GM23338 (cell line): Measurements from ENCODE around the gene CCDC120.

ENCODE experiments used
- CREB1 ChIP-seq: fragments of 250-450 bp; sonication (Bioruptor Pico); IDR thresholded peaks from 2 replicates; pipeline ENCODE4 v1.5.0; 2020; ENCODE audit warnings: low read depth, mild to moderate bottlenecking, moderate library complexity
- EZH2 ChIP-seq: fragments of 200-600 bp; sonication (generic); IDR thresholded peaks from one replicate; pipeline ENCODE4 v1.8.0; 2017; ENCODE audit warnings: antibody characterized with exemption, mild to moderate bottlenecking, low read depth; ENCODE audit not compliant: unreplicated experiment
- EZH2phosphoT487 ChIP-seq: fragments of 200-600 bp; sonication (generic); IDR thresholded peaks from one replicate; pipeline ENCODE4 v1.8.1; 2018; ENCODE audit warnings: antibody characterized with exemption; ENCODE audit not compliant: unreplicated experiment
- JUNB ChIP-seq: IDR thresholded peaks from one replicate; pipeline ENCODE4 v1.6.1; 2016; ENCODE audit warnings: antibody characterized with exemption; ENCODE audit not compliant: unreplicated experiment
- POLR2AphosphoS5 ChIP-seq: IDR thresholded peaks from 2 replicates; pipeline ENCODE4 v1.6.1; 2016; ENCODE audit warnings: antibody characterized with exemption, low read depth
- ZNF331 ChIP-seq: fragments of 250-450 bp; sonication (Bioruptor Pico); IDR thresholded peaks from 2 replicates; pipeline ENCODE4 v1.5.0; 2020; ENCODE audit warnings: low read depth, mild to moderate bottlenecking, moderate library complexity
- TF ChIP-seq, protein P1 (sequence below): IDR thresholded peaks from one replicate; pipeline ENCODE4 v1.6.1; 2018; ENCODE audit warnings: antibody characterized with exemption; ENCODE audit not compliant: unreplicated experiment
- TF ChIP-seq, protein P2 (sequence below), 2 experiments: fragments of 200-600 bp in 1 of 2; sonication (generic) in 1 of 2; conservative IDR thresholded peaks; 2 replicates each; pipeline versions ENCODE4 v1.5.1 to v1.6.1; 2016 to 2017; ENCODE audit warnings: antibody characterized with exemption in 2 of 2, low read depth in 2 of 2, mild to moderate bottlenecking in 2 of 2, moderate library complexity in 1 of 2
- TF ChIP-seq, protein P3 (sequence below): fragments of 250-450 bp; sonication (Bioruptor Pico); IDR thresholded peaks from 2 replicates; pipeline ENCODE4 v1.5.0; 2020; ENCODE audit warnings: mild to moderate bottlenecking, moderate library complexity

DNA sequence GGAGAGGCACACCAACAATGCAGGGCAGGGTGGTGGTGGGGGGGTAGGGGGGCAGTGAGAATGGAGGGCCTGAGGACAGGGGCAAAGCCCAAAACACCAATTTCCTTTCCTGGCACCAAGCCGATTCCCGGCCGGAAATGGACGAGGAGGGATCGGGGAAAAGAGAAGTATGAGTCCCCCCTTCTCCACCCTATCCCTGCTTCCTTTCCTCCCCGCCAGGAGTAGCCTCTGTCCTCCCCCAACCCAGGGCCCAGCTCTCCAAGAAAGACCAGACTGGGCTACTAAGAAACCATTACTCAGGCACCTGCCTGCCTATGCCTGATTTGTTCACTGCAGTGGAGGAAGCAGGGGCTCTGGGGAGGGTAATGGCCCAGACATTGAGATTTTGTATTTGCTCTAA, 402 bp downstream of the CCDC120 start:
- no peak for TF ChIP-seq EZH2
- TF ChIP-seq EZH2phosphoT487 = no peak
- TF ChIP-seq, protein P1, sequence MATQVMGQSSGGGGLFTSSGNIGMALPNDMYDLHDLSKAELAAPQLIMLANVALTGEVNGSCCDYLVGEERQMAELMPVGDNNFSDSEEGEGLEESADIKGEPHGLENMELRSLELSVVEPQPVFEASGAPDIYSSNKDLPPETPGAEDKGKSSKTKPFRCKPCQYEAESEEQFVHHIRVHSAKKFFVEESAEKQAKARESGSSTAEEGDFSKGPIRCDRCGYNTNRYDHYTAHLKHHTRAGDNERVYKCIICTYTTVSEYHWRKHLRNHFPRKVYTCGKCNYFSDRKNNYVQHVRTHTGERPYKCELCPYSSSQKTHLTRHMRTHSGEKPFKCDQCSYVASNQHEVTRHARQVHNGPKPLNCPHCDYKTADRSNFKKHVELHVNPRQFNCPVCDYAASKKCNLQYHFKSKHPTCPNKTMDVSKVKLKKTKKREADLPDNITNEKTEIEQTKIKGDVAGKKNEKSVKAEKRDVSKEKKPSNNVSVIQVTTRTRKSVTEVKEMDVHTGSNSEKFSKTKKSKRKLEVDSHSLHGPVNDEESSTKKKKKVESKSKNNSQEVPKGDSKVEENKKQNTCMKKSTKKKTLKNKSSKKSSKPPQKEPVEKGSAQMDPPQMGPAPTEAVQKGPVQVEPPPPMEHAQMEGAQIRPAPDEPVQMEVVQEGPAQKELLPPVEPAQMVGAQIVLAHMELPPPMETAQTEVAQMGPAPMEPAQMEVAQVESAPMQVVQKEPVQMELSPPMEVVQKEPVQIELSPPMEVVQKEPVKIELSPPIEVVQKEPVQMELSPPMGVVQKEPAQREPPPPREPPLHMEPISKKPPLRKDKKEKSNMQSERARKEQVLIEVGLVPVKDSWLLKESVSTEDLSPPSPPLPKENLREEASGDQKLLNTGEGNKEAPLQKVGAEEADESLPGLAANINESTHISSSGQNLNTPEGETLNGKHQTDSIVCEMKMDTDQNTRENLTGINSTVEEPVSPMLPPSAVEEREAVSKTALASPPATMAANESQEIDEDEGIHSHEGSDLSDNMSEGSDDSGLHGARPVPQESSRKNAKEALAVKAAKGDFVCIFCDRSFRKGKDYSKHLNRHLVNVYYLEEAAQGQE = no peak
- TF ChIP-seq, protein P2, sequence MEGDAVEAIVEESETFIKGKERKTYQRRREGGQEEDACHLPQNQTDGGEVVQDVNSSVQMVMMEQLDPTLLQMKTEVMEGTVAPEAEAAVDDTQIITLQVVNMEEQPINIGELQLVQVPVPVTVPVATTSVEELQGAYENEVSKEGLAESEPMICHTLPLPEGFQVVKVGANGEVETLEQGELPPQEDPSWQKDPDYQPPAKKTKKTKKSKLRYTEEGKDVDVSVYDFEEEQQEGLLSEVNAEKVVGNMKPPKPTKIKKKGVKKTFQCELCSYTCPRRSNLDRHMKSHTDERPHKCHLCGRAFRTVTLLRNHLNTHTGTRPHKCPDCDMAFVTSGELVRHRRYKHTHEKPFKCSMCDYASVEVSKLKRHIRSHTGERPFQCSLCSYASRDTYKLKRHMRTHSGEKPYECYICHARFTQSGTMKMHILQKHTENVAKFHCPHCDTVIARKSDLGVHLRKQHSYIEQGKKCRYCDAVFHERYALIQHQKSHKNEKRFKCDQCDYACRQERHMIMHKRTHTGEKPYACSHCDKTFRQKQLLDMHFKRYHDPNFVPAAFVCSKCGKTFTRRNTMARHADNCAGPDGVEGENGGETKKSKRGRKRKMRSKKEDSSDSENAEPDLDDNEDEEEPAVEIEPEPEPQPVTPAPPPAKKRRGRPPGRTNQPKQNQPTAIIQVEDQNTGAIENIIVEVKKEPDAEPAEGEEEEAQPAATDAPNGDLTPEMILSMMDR (conservative IDR thresholded peaks at IDR 0.05; ENCODE audit: low read depth in 2 of 2) = no peak
- TF ChIP-seq, protein P3, sequence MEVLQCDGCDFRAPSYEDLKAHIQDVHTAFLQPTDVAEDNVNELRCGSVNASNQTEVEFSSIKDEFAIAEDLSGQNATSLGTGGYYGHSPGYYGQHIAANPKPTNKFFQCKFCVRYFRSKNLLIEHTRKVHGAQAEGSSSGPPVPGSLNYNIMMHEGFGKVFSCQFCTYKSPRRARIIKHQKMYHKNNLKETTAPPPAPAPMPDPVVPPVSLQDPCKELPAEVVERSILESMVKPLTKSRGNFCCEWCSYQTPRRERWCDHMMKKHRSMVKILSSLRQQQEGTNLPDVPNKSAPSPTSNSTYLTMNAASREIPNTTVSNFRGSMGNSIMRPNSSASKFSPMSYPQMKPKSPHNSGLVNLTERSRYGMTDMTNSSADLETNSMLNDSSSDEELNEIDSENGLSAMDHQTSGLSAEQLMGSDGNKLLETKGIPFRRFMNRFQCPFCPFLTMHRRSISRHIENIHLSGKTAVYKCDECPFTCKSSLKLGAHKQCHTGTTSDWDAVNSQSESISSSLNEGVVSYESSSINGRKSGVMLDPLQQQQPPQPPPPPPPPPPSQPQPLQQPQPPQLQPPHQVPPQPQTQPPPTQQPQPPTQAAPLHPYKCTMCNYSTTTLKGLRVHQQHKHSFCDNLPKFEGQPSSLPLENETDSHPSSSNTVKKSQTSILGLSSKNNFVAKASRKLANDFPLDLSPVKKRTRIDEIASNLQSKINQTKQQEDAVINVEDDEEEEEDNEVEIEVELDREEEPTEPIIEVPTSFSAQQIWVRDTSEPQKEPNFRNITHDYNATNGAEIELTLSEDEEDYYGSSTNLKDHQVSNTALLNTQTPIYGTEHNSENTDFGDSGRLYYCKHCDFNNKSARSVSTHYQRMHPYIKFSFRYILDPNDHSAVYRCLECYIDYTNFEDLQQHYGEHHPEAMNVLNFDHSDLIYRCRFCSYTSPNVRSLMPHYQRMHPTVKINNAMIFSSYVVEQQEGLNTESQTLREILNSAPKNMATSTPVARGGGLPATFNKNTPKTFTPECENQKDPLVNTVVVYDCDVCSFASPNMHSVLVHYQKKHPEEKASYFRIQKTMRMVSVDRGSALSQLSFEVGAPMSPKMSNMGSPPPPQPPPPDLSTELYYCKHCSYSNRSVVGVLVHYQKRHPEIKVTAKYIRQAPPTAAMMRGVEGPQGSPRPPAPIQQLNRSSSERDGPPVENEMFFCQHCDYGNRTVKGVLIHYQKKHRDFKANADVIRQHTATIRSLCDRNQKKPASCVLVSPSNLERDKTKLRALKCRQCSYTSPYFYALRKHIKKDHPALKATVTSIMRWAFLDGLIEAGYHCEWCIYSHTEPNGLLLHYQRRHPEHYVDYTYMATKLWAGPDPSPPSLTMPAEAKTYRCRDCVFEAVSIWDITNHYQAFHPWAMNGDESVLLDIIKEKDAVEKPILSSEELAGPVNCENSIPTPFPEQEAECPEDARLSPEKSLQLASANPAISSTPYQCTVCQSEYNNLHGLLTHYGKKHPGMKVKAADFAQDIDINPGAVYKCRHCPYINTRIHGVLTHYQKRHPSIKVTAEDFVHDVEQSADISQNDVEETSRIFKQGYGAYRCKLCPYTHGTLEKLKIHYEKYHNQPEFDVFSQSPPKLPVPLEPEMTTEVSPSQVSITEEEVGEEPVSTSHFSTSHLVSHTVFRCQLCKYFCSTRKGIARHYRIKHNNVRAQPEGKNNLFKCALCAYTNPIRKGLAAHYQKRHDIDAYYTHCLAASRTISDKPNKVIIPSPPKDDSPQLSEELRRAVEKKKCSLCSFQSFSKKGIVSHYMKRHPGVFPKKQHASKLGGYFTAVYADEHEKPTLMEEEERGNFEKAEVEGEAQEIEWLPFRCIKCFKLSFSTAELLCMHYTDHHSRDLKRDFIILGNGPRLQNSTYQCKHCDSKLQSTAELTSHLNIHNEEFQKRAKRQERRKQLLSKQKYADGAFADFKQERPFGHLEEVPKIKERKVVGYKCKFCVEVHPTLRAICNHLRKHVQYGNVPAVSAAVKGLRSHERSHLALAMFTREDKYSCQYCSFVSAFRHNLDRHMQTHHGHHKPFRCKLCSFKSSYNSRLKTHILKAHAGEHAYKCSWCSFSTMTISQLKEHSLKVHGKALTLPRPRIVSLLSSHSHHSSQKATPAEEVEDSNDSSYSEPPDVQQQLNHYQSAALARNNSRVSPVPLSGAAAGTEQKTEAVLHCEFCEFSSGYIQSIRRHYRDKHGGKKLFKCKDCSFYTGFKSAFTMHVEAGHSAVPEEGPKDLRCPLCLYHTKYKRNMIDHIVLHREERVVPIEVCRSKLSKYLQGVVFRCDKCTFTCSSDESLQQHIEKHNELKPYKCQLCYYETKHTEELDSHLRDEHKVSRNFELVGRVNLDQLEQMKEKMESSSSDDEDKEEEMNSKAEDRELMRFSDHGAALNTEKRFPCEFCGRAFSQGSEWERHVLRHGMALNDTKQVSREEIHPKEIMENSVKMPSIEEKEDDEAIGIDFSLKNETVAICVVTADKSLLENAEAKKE (CRISPR knock-in tag) = no peak
- TF ChIP-seq JUNB = no peak
- TF ChIP-seq POLR2AphosphoS5 = no peak
- TF ChIP-seq CREB1 (CRISPR knock-in tag) = no peak
- TF ChIP-seq ZNF331 = no peak
